Body of pancreas (tissue), 4 donors: Measurements from ENCODE around the gene SH3RF2.

Experiments used
- POLR2A ChIP-seq, 3 donors: fragments of 450-650 bp; IDR thresholded peaks; one replicate each; pipeline ENCODE4 v1.6.1; 2016; ENCODE audit warnings: antibody characterized with exemption in 3 of 3, mild to moderate bottlenecking in 2 of 3
- TF ChIP-seq, protein P1 (sequence below), 7 experiments: fragments of 450-650 bp in 4 of 7; fragments of 200-600 bp in 3 of 7; sonication (generic) in 3 of 7; IDR thresholded peaks; one replicate each; pipeline ENCODE4 v1.5.1; 2016 to 2019; ENCODE audit warnings: antibody characterized with exemption in 7 of 7

DNA sequence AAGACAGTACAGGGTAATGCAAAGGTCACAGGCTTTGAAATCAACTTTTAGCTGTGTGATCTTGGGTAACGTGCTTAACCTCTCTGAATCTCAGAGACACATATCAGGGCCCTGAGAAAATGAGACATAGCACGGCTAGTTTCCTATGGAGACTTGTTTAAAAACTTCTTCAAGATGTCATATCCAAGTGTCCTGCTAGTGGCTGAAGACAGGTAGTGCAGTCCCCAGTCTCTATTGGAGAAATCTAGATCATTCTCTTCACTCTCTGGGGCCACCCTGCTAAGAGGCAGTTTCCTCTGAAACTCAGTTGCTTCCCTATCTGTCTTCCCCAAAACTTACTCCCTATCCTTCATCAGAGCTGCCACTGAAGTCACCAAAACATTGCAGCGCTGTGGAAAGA, 33.3 kb upstream of the SH3RF2 start:
- TF ChIP-seq, protein P1, sequence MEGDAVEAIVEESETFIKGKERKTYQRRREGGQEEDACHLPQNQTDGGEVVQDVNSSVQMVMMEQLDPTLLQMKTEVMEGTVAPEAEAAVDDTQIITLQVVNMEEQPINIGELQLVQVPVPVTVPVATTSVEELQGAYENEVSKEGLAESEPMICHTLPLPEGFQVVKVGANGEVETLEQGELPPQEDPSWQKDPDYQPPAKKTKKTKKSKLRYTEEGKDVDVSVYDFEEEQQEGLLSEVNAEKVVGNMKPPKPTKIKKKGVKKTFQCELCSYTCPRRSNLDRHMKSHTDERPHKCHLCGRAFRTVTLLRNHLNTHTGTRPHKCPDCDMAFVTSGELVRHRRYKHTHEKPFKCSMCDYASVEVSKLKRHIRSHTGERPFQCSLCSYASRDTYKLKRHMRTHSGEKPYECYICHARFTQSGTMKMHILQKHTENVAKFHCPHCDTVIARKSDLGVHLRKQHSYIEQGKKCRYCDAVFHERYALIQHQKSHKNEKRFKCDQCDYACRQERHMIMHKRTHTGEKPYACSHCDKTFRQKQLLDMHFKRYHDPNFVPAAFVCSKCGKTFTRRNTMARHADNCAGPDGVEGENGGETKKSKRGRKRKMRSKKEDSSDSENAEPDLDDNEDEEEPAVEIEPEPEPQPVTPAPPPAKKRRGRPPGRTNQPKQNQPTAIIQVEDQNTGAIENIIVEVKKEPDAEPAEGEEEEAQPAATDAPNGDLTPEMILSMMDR (IDR thresholded peaks at IDR 0.05), result peak in 2 of 7 experiments; percentile 16 to 18
- no peak for TF ChIP-seq POLR2A (IDR thresholded peaks at IDR 0.05)
